NCI-H345 treated with DMSO at 0.1 percent for 48 hours (cell line): Measurements from ENCODE around the gene KLRC3.
"Not testable (repeated sequence)": the region's sequence is repeated elsewhere in the genome, so short reads cannot be mapped to it uniquely, and the experiment has no call there.

ENCODE experiments used
- DNase-seq: peaks from one replicate; lab custom pipeline; 2025; ENCODE audit not compliant: unreplicated experiment; lab: John Stamatoyannopoulos, UW

Gene KLRC3

DNA sequence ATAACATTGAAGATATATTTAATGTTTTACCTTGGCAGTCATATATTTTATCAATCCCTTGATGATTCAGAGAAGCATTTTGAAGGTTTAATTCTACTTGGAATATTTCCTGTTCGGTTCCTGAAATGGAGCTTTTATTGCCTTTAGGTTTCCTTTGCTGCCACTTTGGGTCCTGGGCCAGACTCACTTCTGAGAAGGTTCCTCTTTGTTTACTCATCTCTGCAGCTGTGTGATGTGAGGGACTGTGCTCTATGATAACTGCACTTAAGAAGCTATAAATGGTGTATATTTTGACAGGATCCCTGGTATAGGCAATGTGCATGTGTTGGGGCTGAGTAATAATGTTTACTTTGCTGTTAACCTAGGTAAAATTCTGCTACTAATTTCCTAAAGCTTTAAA, at the start of gene KLRC3:
Gene KLRC3, minus strand, starts transcription at position 262 of the 400 bp plus-strand sequence. Its CDS starts 45 bp downstream, at position 217.
- DNase-seq: not testable (repeated sequence)

DNA sequence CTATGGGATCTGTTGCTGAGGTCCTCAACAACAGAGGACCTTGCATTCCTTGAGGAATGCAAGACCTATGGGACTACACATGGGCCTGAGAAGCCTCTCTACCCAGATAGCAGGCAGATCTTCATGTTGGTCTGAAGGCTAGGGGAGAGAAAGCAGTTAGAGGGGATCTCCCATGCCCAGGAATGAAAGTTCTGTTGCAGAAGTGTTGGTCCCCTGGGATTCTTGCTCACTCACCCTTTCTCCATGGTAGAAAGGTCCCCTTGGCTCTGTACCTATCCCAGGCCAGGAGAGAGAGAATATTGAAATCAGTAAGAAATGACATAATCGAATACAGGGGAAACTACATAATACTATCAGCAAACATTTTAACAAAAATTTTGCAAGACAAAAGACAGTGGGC, 49.3 kb upstream of the KLRC3 start:
- no peak for DNase-seq

DNA sequence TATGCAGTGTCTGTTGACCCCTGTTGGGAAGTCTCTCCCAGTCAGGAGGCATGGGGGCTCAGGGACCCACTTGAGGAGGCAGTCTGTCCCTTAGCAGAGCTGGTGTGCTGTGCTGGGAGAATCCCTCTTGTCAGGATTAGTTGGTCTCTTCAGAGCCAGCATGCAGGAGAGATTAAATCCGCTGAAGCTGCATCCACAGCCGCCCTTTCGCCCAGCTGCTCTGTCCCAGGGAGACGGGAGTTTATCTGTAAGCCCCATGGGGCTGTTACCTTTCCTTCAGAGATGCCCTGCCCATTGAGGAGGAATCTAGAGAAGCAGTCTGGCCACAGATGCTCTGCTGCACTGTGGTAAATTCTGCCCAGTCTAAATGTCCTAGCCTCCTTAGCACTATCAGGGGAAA, 45.9 kb upstream of the KLRC3 start:
- no peak for DNase-seq

DNA sequence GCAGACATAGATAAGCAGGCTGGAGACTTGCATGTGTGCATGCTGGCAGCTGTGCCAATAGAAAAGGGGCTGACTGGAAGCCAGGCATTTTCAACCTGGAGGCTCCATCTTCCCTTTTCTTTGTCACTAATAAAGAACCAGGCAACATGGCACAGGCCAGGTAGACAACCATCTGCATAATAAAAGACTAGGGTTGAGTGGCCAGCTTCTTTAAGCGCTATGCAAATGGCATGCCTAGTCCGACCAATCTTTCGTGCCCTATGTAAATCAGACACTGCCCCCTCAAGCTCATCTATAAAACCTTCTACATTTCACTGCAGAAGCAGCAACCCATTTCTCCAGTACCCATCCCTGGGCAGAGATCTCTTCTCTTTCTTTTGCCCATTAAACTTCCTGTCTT, 37.4 kb upstream of the KLRC3 start:
- DNase-seq: no peak

DNA sequence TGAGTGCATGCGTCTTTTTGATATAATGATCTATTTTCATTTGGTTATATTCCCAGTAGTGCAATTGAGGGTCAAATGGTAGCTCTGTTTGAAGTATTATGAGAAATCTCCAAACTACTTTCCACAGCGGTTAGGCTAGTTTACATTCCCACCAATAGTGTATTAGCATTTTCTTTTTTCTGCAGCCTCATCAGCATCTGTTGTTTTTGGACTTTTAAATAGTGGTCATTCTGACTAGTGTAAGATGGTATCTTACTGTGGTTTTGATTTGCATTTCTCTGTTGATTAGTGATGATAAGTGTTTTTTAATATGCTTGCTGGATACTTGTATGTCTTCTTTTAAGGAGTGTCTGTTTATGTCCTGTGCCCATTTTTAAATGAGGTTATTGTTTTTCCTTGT, 36.5 kb upstream of the KLRC3 start:
- DNase-seq: no peak

DNA sequence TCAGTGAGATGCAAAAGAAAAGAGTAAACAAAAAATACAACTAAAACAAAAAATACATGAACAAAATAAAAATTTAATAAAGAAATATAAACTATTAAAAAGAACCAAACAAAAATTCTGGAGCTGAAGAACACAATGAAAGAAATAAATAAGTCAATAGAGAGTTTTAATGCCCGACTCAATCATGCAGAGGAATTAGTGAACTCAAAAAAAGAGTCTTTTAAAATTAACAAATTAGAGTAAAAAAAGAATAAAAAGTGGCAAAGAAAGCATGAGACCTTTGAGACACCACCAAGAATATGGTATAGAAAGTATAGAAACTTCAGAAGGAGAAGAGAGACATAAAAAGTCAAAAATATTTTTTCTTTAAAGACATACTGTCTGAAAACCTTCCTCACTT, 35.4 kb upstream of the KLRC3 start:
- DNase-seq: no peak

DNA sequence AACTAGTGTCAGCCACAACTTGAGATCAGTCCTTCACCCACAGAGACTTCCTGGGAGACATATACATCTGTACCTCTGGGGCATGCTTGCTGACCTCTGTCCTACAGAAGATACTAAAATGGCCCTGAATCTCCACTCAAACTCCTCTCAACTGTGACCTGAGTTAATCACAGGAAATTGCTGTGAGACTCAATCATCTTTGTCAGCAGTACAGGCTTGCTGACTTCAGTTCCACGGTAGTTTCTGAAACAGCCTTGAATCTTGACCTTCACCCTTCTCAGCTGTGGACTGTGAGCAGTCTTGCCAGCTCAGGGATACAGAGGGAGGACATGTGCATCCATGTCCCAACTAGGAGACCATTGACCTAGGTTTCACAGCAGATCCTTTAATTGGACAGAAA, 34.1 kb upstream of the KLRC3 start:
- no peak for DNase-seq

DNA sequence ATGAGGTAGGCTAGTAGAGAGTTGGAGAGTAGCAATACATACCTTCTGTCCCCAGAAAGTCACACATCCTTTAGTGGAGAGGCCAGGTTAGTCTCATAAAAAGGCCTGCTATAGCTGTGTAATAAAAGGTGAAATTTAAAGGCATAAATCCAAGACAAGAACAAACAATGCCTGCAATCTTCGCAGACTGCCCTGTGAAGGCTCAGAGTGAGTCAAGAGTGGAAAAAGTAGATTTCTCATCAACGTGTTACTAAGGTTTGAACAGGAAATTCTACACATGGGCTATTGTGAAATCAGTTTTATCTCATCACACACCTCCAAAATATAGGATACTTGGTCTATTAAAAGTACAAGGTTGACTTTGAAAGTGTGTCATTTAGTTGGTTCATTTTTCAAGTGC, 32.8 kb upstream of the KLRC3 start, which contains the start of gene KLRC1:
Gene KLRC1, minus strand, starts transcription at position 222 of the 400 bp plus-strand sequence. CDS start 2,221 bp downstream, outside the sequence.
- no peak for DNase-seq

DNA sequence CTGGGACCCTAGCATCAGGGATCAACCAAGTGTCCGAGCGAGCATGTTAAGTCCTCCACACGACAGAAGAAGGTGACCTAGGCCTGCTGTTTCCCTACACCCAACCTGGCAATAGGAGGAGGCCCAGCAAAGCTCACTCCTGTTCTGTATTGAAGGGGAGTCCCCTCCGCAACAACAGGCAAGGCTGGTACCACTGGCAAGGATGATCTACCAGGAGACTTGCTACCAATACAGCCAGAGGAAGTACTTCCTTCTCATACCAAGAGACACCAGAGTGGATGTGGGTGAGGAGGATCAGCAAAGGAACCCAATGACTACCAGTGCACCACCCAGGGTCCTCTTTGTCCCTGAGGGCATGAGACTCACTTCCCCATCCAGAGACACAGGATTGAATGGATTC, 27.8 kb upstream of the KLRC3 start:
- no peak for DNase-seq

DNA sequence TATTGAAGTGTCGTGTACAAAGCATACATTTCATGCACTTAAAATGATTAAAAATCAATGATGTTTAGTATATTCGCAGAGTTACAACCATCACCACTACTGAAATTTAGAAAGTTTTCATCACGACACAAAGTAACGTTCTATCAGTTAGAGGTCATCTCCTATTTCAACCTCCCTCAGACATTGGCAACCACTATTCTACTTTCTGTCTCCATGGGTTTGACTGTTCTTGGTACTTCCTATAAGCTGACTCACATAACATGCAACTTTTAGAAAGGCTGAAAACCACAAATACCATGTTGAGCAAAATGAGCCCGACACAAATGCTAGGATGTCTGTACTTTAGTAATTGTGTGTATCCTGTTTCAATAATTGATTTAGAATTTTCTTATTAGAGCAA, 25.7 kb upstream of the KLRC3 start:
- not testable (repeated sequence) for DNase-seq

DNA sequence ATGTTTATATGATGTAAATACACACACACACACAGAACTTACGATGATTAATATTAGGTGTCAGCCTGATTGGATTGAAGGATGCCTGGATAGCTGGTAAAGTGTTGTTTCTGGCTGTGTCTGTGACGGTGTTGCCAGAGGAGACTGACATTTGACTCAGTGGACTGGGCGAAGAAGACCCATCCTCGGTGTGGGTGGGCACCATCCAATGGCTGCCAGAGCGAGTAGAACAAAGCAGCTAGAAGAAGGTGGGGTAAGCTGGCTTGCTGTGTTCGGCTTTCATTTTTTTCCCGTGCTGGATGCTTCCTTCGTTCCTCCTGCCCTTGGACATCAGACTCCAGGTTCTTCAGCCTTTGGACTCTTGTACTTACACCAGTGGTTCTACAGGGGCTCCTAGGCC, 20.7 kb upstream of the KLRC3 start:
- DNase-seq: not testable (repeated sequence)

DNA sequence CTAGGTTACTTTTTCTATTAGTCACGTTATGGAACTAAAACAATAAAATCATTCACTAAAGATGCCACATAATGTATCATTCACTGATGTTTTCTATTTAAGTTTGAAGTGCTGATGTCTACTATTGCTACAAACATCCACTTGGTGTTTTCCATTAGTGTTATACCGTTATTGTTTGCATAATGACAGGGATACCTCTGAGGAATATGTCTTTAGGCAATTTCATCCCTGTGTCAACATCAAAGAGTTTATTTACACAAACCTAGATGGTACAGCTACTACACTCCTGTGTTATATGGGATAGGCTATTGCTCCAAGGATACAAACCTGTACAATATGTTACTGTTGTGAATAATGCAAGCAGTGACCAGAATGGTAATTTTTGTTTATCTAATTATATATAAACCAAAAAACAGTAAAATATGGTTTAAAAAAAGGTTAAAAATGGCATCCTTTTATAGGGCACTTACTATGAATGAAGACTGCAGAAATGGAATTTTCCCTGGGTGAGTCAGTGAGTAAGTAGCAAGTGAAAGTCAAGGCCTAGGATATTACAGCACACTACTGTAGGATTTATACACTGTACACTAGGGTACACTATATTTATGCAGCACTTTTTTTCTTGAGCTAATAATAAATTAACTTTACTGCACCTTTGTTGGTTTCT, 19.3 kb upstream of the KLRC3 start:
- DNase-seq: peak; percentile 16

DNA sequence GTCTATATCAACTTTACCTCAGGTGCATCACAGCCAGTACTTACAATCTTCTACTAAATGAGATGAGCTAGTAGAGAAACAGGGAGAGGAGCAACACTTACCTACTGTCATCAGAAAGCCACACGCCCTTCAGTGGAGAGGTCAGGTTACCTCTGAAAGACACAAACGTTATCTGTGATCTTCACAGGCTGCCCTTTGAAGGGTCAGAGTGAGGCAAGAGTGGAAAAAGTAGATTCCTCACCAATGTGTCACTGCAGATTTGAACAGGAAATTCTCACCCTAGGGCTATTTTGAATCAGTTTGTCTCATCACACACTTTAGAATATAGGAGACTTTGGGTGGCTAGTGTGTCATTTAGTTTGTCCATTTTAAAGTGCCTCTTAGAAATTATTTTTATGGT, 17.2 kb upstream of the KLRC3 start:
- not testable (repeated sequence) for DNase-seq

DNA sequence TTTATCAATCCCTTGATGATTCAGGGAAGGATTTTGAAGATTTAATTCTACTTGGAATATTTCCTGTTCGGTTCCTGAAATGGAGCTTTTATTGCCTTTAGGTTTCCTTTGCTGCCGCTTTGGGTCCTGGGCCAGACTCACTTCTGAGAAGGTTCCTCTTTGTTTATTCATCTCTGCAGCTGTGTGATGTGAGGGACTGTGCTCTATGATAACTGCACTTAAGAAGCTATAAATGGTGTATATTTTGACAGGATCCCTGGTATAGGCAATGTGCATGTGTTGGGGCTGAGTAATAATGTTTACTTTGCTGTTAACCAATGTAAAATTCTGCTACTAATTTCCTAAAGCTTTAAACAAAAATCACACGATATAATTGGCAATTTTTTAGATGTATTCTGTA, 15.4 kb upstream of the KLRC3 start, which contains the start of gene KLRC2:
Gene KLRC2, minus strand, starts transcription at position 195 of the 400 bp plus-strand sequence. Its CDS starts 24 bp downstream, at position 171.
- not testable (repeated sequence) for DNase-seq

DNA sequence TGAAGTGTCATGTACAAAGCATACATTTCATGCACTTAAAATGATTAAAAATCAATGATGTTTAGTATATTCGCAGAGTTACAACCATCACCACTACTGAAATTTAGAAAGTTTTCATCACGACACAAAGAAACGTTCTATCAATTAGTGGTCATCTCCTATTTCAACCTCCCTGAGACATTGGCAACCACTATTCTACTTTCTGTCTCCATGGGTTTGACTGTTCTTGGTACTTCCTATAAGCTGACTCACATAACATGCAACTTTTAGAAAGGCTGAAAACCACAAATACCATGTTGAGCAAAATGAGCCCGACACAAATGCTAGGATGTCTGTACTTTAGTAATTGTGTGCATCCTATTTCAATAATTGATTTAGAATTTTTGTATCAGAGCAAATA, 10.2 kb upstream of the KLRC3 start:
- DNase-seq: not testable (repeated sequence)

DNA sequence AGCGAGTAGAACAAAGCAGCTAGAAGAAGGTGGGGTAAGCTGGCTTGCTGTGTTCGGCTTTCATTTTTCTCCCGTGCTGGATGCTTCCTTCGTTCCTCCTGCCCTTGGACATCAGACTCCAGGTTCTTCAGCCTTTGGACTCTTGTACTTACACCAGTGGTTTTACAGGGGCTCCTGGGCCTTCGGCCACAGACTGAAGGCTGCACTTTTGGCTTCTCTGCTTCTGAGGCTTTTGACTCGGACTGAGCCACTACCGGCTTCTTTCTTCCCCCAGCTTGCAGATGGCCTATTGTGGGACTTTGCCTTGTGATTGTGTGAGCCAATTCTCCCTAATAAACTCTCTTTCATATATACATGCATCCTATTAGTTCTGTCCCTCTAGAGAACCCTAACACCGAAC, 5.5 kb upstream of the KLRC3 start:
- DNase-seq: not testable (repeated sequence)

DNA sequence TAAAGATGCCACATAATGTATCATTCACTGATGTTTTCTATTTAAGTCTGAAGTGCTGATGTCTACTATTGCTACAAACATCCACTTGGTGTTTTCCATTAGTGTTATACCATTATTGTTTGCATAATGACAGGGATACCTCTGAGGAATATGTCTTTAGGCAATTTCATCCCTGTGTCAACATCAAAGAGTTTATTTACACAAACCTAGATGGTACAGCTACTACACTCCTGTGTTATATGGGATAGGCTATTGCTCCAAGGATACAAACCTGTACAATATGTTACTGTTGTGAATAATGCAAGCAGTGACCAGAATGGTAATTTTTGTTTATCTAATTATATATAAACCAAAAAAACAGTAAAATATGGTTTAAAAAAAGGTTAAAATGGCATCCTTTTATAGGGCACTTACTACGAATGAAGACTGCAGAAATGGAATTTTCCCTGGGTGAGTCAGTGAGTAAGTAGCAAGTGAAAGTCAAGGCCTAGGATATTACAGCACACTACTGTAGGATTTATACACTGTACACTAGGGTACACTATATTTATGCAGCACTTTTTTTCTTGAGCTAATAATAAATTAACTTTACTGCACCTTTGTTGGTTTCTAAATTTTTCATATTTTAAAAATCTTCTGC, 4.0 kb upstream of the KLRC3 start:
- DNase-seq: not testable (repeated sequence)

DNA sequence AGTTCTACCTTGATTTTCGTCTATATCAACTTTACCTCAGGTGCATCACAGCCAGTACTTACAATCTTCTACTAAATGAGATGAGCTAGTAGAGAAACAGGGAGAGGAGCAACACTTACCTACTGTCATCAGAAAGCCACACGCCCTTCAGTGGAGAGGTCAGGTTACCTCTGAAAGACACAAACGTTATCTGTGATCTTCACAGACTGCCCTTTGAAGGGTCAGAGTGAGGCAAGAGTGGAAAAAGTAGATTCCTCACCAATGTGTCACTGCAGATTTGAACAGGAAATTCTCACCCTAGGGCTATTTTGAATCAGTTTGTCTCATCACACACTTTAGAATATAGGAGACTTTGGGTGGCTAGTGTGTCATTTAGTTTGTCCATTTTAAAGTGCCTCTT, 1.8 kb upstream of the KLRC3 start:
- not testable (repeated sequence) for DNase-seq

DNA sequence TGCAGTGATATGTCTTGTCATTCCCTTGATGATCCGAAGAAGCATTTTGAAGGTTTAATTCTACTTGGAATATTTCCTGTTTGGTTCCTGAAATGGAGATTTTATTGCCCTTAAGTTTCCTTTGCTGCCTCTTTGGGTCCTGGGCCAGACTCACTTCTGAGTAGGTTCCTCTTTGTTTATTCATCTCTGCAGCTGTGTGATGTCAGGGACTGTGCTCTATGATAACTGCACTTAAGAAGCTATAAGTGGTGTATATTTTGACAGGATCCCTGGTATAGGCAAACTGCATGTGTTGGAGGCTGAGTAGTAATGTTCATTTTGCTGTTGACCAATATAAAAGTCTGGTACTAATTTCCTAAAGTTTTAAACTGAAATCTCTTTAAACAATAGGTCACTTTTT, 11.0 kb downstream of the KLRC3 start, which contains the start of gene KLRC4:
Gene KLRC4, minus strand, starts transcription at position 366 of the 400 bp plus-strand sequence. Its CDS starts 182 bp downstream, at position 184.
- no peak for DNase-seq

DNA sequence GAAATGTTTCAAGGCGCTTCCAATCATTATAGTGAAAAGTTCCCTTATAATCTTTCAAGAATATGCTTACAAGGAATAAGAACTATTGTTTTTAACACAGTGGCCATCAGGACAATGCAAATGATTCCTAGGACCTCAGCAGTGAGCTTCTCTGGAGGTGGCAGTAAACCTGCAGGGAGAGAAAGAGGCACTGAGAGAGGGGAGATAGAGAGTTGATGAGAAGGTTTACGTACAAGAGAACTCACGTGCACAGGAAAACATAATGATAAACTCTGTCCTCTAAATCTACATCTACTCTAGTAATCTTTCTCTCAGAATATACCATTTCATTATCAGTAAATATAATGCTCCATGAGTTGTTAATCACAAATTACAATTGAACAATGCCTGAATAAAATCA, 11.6 kb downstream of the KLRC3 start:
- no peak for DNase-seq

DNA sequence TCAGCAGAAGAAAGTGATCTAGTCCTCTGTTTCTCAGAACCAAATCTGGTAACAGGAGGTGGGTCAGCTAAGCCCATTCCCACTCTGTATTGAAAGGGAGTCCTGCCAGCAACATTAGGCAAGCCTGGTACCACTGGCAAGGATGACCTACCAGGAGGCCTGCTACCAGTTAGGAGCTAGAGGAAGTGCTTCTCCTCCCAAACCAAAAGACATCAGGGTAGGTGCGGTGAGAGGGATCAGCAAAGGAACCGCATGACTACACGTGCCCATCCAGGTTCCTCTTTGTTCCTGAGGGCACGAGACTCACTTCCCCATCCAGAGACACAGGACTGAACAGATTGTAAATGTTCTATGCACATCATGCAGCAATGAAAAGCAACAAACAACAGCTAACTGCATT, 13.7 kb downstream of the KLRC3 start:
- no peak for DNase-seq

DNA sequence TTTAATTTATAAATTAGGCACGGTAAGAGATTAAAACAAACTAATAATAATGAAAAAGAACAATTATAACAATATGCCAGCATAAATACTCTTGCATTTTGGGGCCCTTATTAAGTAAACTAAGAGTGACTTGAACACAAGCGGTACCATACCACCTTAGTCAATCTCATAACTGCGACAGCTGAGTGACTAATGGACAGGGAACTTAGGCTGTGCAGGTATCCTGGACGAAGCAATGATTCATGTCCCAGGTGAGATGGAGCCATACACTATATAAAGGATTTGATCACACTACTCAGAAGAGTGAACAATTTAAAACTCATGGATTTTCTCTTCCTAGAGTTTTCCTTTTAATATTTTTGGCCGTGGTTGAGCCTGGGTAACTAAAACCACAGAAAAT, 15.1 kb downstream of the KLRC3 start:
- DNase-seq: no peak
